ENCODE data around the gene ZNF609.

- TF ChIP-seq CTCF (IDR thresholded peaks at IDR 0.05 in 2 of 3, conservative IDR thresholded peaks at IDR 0.05 in 1 of 3; ENCODE audit: control insufficient read depth in 2 of 3, extremely low read depth in 1 of 3, insufficient read depth in 1 of 3, low read depth in 3 of 3, low read length in 3 of 3) = no peak
- TF ChIP-seq REST (IDR thresholded peaks at IDR 0.05; ENCODE audit: low read depth, low read length) = no peak
- TF ChIP-seq ESRRA (IDR thresholded peaks at IDR 0.05; ENCODE audit: low read length) = no peak
- TF ChIP-seq PML (IDR thresholded peaks at IDR 0.05; ENCODE audit: low read length) = no peak
- TF ChIP-seq TCF12 (IDR thresholded peaks at IDR 0.05; ENCODE audit: low read depth, low read length) = no peak
- TF ChIP-seq ZNF274 (IDR thresholded peaks at IDR 0.05; ENCODE audit: insufficient read depth, insufficient read length) = no peak
- TF ChIP-seq YY1 (IDR thresholded peaks at IDR 0.05; ENCODE audit: low read depth, low read length) = no peak
- TF ChIP-seq CBFB (IDR thresholded peaks at IDR 0.05; ENCODE audit: low read depth) = no peak
- no peak for TF ChIP-seq MTA3 (IDR thresholded peaks at IDR 0.05; ENCODE audit: borderline replicate concordance, low read length)
- TF ChIP-seq GABPA (IDR thresholded peaks at IDR 0.05; ENCODE audit: low read depth) = no peak
- TF ChIP-seq TBL1XR1 (IDR thresholded peaks at IDR 0.05; ENCODE audit: low read depth, low read length) = no peak
- TF ChIP-seq ZBTB11 (CRISPR knock-in tag; IDR thresholded peaks at IDR 0.05) = no peak
- TF ChIP-seq NFIC (IDR thresholded peaks at IDR 0.05; ENCODE audit: low read depth, low read length) = no peak
- no peak for TF ChIP-seq USF1 (IDR thresholded peaks at IDR 0.05; ENCODE audit: borderline replicate concordance, extremely low read length, insufficient read depth, low read depth, low read length)
These were observed 54.8 kb downstream of the ZNF609 start for GRCh38 chr15:64515196-64515595.
